Lung (tissue), 12 donors: Measurements from ENCODE around the gene CD38. TPM values are rescaled to one million over a fixed set of nuclear protein-coding genes. Genes with fewer than 3 reads are reported as not detected.

Experiments used
- ATAC-seq: fragments of 200-7000 bp; cut with Tn5 transposase; one replicate; pipeline ENCODE4 v1.9.1; 2020; ENCODE audit warnings: moderate number of reproducible peaks; ENCODE audit not compliant: insufficient read depth, low FRiP score
- DNase-seq, 3 donors: peaks; one replicate each; pipeline ENCODE4 v3.0.0-alpha.2; 2013 to 2017
- H3K27ac ChIP-seq, 2 donors: one replicate each; pipeline ENCODE4 v1.5.1; 2013; ENCODE audit warnings: mild to moderate bottlenecking in 2 of 2, moderate library complexity in 2 of 2, control low read depth in 1 of 2, inconsistent platforms in 1 of 2, low read depth in 1 of 2, low read length in 1 of 2
- H3K27me3 ChIP-seq, 3 donors: one replicate each; pipeline ENCODE4 v1.5.1; 2013; ENCODE audit warnings: low read length in 2 of 3; ENCODE audit not compliant: control insufficient read depth in 3 of 3, insufficient read depth in 3 of 3
- H3K36me3 ChIP-seq, 4 donors: one replicate each; pipeline ENCODE4 v1.5.1; 2013; ENCODE audit warnings: low read length in 4 of 4, mild to moderate bottlenecking in 1 of 4, moderate library complexity in 1 of 4; ENCODE audit not compliant: control insufficient read depth in 4 of 4, insufficient read depth in 4 of 4
- H3K4me1 ChIP-seq, 5 donors: one replicate each; pipeline ENCODE4 v1.5.1; 2013; ENCODE audit warnings: low read length in 5 of 5, mild to moderate bottlenecking in 2 of 5, moderate library complexity in 1 of 5; ENCODE audit not compliant: control insufficient read depth in 5 of 5, insufficient read depth in 5 of 5
- H3K4me3 ChIP-seq: one replicate; pipeline ENCODE4 v1.5.1; 2013; ENCODE audit warnings: mild to moderate bottlenecking, control low read depth, moderate library complexity
- H3K9ac ChIP-seq, 2 donors: one replicate each; pipeline ENCODE4 v1.5.1; 2013; ENCODE audit warnings: low read length in 2 of 2, control low read depth in 1 of 2; ENCODE audit not compliant: insufficient read depth in 1 of 2
- H3K9me3 ChIP-seq, 4 donors: one replicate each; pipeline ENCODE4 v1.5.1; 2013; ENCODE audit warnings: low read length in 3 of 4, mild to moderate bottlenecking in 1 of 4, moderate library complexity in 1 of 4; ENCODE audit not compliant: control insufficient read depth in 4 of 4, insufficient read depth in 3 of 4
- WGBS, 2 donors: extraction: QIAGEN DNeasy Blood & Tissue Kit; methylation state at CpG; one replicate each; pipeline ENCODE4 v1.1.7; 2013; 5-methylcytosine and 5-hydroxymethylcytosine counted together
- polyA plus RNA-seq, 2 donors: library from polyadenylated mRNA; stranded (reverse); fragments of 200-250 nt; gene quantifications; one replicate each; pipeline ENCODE4 v1.2.1, GENCODE V29; 2013
- total RNA-seq, 2 donors: library from RNA; depleted of rRNA in 1 of 2; stranded (reverse); fragments of >200 nt in 1 of 2; gene quantifications; one replicate each; pipeline ENCODE4 v1.2.1, GENCODE V29; 2014 to 2021
- TF ChIP-seq, protein P1 (sequence below): IDR thresholded peaks from 2 replicates; pipeline ENCODE4 v1.5.1; 2012; ENCODE audit warnings: mild to moderate bottlenecking; ENCODE audit errors: control extremely low read depth, extremely low read depth
- donor health status: control.
- donor health status: control.
- donor health status: Bipolar disorder and iron deficiency.
- donor health status: healthy.
- donor health status: DM: yes; HTN: yes; CAD: no.

CD38 gene
- total and polyA plus RNA-seq, 4 donors: 4.8 to 47.2 (median 14.4) TPM

DNA sequence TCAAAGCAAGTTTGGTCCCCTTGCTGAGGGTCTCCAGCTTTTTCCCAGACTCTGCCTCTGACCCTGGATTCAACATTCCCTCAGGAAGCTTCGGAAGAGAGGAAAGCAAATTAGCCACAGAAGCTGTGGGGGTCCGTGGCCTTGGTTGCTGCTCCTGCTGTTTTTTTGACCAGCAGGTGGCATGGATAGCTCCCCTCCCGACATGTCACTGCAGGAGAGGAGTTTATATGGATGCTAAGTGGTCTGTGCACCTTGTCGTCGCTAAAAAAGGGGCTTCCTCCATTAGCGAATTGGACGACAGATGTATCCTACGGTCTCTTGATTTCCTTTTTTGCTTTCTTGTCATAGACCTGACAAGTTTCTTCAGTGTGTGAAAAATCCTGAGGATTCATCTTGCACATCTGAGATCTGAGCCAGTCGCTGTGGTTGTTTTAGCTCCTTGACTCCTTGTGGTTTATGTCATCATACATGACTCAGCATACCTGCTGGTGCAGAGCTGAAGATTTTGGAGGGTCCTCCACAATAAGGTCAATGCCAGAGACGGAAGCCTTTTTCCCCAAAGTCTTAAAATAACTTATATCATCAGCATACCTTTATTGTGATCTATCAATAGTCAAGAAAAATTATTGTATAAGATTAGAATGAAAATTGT, 70.2 kb downstream of the CD38 start:
- DNase-seq (no peak), ATAC-seq (no peak)
- Histone ChIP-seq H3K27ac (no peak overlapping the region), H3K4me1 (no peaks in the 10 kb centered on the region), H3K4me3 (no peak overlapping the region), H3K9me3 (no peaks in the 10 kb centered on the region), H3K27me3 (peaks cover 0 to 2% (median 0%) of the 10 kb centered on the region in 3 donors), H3K9ac (no peak overlapping the region), H3K36me3 (no peaks in the 10 kb centered on the region)
- TF ChIP-seq, protein P1, sequence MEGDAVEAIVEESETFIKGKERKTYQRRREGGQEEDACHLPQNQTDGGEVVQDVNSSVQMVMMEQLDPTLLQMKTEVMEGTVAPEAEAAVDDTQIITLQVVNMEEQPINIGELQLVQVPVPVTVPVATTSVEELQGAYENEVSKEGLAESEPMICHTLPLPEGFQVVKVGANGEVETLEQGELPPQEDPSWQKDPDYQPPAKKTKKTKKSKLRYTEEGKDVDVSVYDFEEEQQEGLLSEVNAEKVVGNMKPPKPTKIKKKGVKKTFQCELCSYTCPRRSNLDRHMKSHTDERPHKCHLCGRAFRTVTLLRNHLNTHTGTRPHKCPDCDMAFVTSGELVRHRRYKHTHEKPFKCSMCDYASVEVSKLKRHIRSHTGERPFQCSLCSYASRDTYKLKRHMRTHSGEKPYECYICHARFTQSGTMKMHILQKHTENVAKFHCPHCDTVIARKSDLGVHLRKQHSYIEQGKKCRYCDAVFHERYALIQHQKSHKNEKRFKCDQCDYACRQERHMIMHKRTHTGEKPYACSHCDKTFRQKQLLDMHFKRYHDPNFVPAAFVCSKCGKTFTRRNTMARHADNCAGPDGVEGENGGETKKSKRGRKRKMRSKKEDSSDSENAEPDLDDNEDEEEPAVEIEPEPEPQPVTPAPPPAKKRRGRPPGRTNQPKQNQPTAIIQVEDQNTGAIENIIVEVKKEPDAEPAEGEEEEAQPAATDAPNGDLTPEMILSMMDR: no peak
- WGBS, 2 donors: 73 to 81% methylated on average over 10 of the region's 10 CpGs

DNA sequence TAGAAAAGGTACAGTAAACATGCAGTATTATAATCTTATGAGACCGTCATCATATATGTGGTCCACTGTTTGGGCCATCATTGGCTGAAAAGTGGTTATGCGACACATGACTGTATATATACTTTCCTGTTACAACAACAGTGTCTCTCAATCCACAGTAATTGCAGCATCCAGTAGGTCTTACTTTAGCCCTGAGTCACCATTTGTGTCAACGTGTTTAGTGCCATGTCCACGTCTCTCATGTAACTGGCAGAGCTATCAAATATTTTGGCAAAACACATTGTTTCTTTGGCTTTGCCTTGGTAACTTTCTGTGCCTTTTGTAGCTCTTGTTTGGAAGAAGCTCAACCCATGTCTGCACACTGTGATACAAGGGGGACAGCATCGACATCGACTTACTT, 73.8 kb downstream of the CD38 start:
- Histone ChIP-seq H3K9me3 (no peaks in the 10 kb centered on the region), H3K9ac (no peak overlapping the region), H3K4me3 (no peak overlapping the region), H3K36me3 (no peaks in the 10 kb centered on the region), H3K27me3 (peaks cover 0 to 2% (median 0%) of the 10 kb centered on the region in 3 donors), H3K4me1 (no peaks in the 10 kb centered on the region), H3K27ac (no peak overlapping the region)
- 89 to 90% methylated on average over 6 of the region's 6 CpGs for WGBS, 2 donors
- no peak for DNase-seq
- TF ChIP-seq, protein P1: no peak
- no peak for ATAC-seq

DNA sequence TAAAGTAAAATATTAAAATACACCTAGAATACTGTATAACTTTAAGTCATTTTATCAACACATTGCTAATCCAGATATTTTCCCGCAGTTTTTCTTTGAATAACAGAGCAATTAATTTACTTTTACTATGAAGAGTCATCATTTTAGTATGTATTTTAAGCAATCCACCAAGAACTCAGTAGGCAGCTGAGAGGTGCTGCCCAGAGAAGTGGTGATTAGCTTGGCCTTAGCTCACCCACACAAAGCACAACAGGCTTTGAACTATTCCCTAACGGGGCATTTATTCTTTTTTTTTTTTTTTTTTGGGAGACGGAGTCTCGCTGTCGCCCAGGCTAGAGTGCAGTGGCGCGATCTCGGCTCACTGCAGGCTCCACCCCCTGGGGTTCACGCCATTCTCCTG, 74.4 kb downstream of the CD38 start:
- WGBS, 2 donors: 71 to 84% methylated on average over 3 to 9 of the region's 9 CpGs

More for the DNA sequence above, 74.4 kb downstream of the CD38 start:
- no peaks in the 10 kb centered on the region for H3K4me1 ChIP-seq
- H3K4me3 ChIP-seq: no peak overlapping the region
- TF ChIP-seq, protein P1: no peak
- no peaks in the 10 kb centered on the region for H3K9me3 ChIP-seq
- peaks cover 0 to 2% (median 0%) of the 10 kb centered on the region in 3 donors for H3K27me3 ChIP-seq
- ATAC-seq (no peak), DNase-seq (no peak)
- H3K36me3 ChIP-seq: no peaks in the 10 kb centered on the region
- H3K9ac ChIP-seq: no peak overlapping the region
- H3K27ac ChIP-seq: no peak overlapping the region
